Measurements from ENCODE around the gene PLIN5.

PLIN5 gene

GRCh38 chr19:4534836-4535658, at the start of gene PLIN5:
PLIN5 (minus strand) TSS chr19:4535224; CDS start chr19:4534074, 1,150 bp downstream.
- DNase-seq (ENCODE audit: low read depth in 1 of 2, low spot score in 1 of 2), result peak in 1 of 2 donors; percentile 21

- DNase-seq (ENCODE audit: low read depth in 1 of 2, low spot score in 1 of 2), result no peak
Measured at GRCh38 chr19:4583961-4584669, 49.1 kb upstream of the PLIN5 start.

- no peak for DNase-seq (ENCODE audit: low read depth in 1 of 2, low spot score in 1 of 2)
Measured at GRCh38 chr19:4582980-4583842, 48.2 kb upstream of the PLIN5 start.

GRCh38 chr19:4581666-4582553, 46.9 kb upstream of the PLIN5 start:
- DNase-seq (ENCODE audit: low read depth in 1 of 2, low spot score in 1 of 2), result no peak

- DNase-seq (ENCODE audit: low read depth in 1 of 2, low spot score in 1 of 2), result no peak
Measured at GRCh38 chr19:4580961-4581665, 46.1 kb upstream of the PLIN5 start.

- DNase-seq (ENCODE audit: low read depth in 1 of 2, low spot score in 1 of 2), result no peak
Measured at GRCh38 chr19:4580021-4580901, 45.2 kb upstream of the PLIN5 start.

- DNase-seq (ENCODE audit: low read depth in 1 of 2, low spot score in 1 of 2), result no peak
Measured at GRCh38 chr19:4579389-4579788, 44.4 kb upstream of the PLIN5 start.

- DNase-seq (ENCODE audit: low read depth in 1 of 2, low spot score in 1 of 2), result no peak
Measured at GRCh38 chr19:4578552-4579248, 43.7 kb upstream of the PLIN5 start.

- no peak for DNase-seq (ENCODE audit: low read depth in 1 of 2, low spot score in 1 of 2)
Measured at GRCh38 chr19:4577020-4577782, 42.2 kb upstream of the PLIN5 start.

- peak; percentile 37 to 64 for DNase-seq (ENCODE audit: low read depth in 1 of 2, low spot score in 1 of 2)
Measured at GRCh38 chr19:4576016-4576933, 41.3 kb upstream of the PLIN5 start.

- no peak for DNase-seq (ENCODE audit: low read depth in 1 of 2, low spot score in 1 of 2)
Measured at GRCh38 chr19:4575267-4576015, 40.4 kb upstream of the PLIN5 start.

- DNase-seq (ENCODE audit: low read depth in 1 of 2, low spot score in 1 of 2), result no peak
Measured at GRCh38 chr19:4573682-4574081, 38.7 kb upstream of the PLIN5 start.

- no peak for DNase-seq (ENCODE audit: low read depth in 1 of 2, low spot score in 1 of 2)
Measured at GRCh38 chr19:4571305-4571917, 36.4 kb upstream of the PLIN5 start.

- DNase-seq (ENCODE audit: low read depth in 1 of 2, low spot score in 1 of 2), result no peak
Measured at GRCh38 chr19:4570916-4571304, 35.9 kb upstream of the PLIN5 start.

GRCh38 chr19:4570402-4570801, 35.4 kb upstream of the PLIN5 start:
- no peak for DNase-seq (ENCODE audit: low read depth in 1 of 2, low spot score in 1 of 2)

Data from stimulated activated CD4-positive, alpha-beta T cell treated with anti-CD3 and anti-CD28 coated beads, Interleukin-15, amount 100 ng/mL, for 1 hour (primary cell).